Mammary epithelial cell (primary cell): ENCODE data around the gene MYCN.

Experiments
- EZH2 ChIP-seq: IDR thresholded peaks from 2 replicates; pipeline ENCODE4 v1.6.1; 2012; ENCODE audit warnings: low read length, inconsistent platforms, borderline replicate concordance
- TF ChIP-seq, protein P1 (sequence below), 2 donors: IDR thresholded peaks in 1 of 2; conservative IDR thresholded peaks in 1 of 2; 2 replicates each; pipeline ENCODE4 v1.5.1; 2011 to 2012; ENCODE audit warnings: inconsistent platforms in 2 of 2, low read length in 2 of 2, mild to moderate bottlenecking in 2 of 2, control low read depth in 1 of 2, low read depth in 1 of 2; ENCODE audit not compliant: insufficient read depth in 1 of 2; ENCODE audit errors: extremely low read depth in 1 of 2

DNA sequence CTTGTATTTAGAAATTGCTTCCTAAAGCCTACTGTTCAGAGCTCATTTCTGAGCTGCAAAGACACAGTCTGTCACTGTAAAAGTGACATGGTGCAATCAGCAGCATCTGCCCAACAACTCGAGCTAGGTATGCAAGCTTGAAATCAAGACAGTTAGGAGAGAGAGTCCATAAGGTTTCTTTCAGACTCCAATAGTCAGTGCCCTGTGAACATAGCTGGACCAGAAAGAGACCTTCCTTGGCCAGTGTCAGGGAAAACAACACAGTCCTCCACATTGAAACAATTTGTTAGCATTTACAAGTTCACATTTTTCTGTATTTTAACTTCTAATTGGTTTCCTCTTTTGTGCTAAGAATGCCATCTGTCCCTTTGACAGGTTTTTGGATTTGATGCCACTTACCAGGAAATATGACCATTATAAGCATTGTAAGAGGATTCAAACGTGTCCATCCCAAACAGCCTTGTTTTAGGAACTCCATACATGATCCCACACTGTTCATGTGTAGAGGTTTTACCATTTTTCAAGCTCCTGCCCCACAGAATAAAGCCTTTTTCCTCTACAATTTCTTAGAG, 8.9 kb upstream of the MYCN start:
- no peak for TF ChIP-seq EZH2
- TF ChIP-seq, protein P1, sequence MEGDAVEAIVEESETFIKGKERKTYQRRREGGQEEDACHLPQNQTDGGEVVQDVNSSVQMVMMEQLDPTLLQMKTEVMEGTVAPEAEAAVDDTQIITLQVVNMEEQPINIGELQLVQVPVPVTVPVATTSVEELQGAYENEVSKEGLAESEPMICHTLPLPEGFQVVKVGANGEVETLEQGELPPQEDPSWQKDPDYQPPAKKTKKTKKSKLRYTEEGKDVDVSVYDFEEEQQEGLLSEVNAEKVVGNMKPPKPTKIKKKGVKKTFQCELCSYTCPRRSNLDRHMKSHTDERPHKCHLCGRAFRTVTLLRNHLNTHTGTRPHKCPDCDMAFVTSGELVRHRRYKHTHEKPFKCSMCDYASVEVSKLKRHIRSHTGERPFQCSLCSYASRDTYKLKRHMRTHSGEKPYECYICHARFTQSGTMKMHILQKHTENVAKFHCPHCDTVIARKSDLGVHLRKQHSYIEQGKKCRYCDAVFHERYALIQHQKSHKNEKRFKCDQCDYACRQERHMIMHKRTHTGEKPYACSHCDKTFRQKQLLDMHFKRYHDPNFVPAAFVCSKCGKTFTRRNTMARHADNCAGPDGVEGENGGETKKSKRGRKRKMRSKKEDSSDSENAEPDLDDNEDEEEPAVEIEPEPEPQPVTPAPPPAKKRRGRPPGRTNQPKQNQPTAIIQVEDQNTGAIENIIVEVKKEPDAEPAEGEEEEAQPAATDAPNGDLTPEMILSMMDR (conservative IDR thresholded peaks at IDR 0.05 in 1 of 2, IDR thresholded peaks at IDR 0.05 in 1 of 2; ENCODE audit: extremely low read depth in 1 of 2, insufficient read depth in 1 of 2, low read depth in 1 of 2, low read length in 2 of 2) = no peak
